ENCODE measurements around the gene TAF13. TPM values are rescaled to one million over a fixed set of nuclear protein-coding genes. Genes with fewer than 3 reads are reported as not detected.

TAF13 gene
- total and polyA plus RNA-seq, 9 of the 15 experiments (the other 6 are each of a cell fraction or from before 2014, with no cell fraction given), result 14.9 to 77.2 (median 38.7) TPM

GRCh38 chr1:109091078-109091838, 15.5 kb upstream of the TAF13 start (continued):
- TF ChIP-seq CREB3L1 (IDR thresholded peaks at IDR 0.05; ENCODE audit: borderline replicate concordance, low read depth), result no peak
- TF ChIP-seq SREBF2 (CRISPR knock-in tag; IDR thresholded peaks at IDR 0.05), result peak; percentile 63; the same call in 1 of the 2 replicates
- no peak for TF ChIP-seq CBFA2T3 (IDR thresholded peaks at IDR 0.05)
- TF ChIP-seq YY1 (IDR thresholded peaks at IDR 0.05; ENCODE audit: borderline replicate concordance in 1 of 3, control insufficient read depth in 1 of 3, extremely low read depth in 1 of 3, insufficient read depth in 3 of 3, insufficient read length in 1 of 3, insufficient replicate concordance in 2 of 3, low read depth in 1 of 3, low read length in 2 of 3), result no peak
- 0 out of 4 replicates have a peak, but pooled peaks of 1 of the 2 experiments have one; percentile 1 for TF ChIP-seq RAD21 (CRISPR knock-in tag; conservative IDR thresholded peaks at IDR 0.05 in 1 of 2, IDR thresholded peaks at IDR 0.05 in 1 of 2)
- 0 out of 2 replicates have a peak, but pooled peaks have one; percentile 12 for TF ChIP-seq ZNF766 (CRISPR knock-in tag; conservative IDR thresholded peaks at IDR 0.05)
- TF ChIP-seq TSC22D4 (tag; IDR thresholded peaks at IDR 0.05), result no peak
- TF ChIP-seq ZNF324 (CRISPR knock-in tag; IDR thresholded peaks at IDR 0.05), result no peak
- TF ChIP-seq DNMT1 (IDR thresholded peaks at IDR 0.05), result no peak
- no peak for TF ChIP-seq CREM (IDR thresholded peaks at IDR 0.05; ENCODE audit: low read depth)
- TF ChIP-seq ARNT (IDR thresholded peaks at IDR 0.05), result no peak
- peak; percentile 56 for TF ChIP-seq SAP30 (IDR thresholded peaks at IDR 0.05; ENCODE audit: borderline replicate concordance, insufficient read depth, low read depth, low read length, poor library complexity, severe bottlenecking)
- no peak for TF ChIP-seq HIVEP1 (CRISPR knock-in tag; IDR thresholded peaks at IDR 0.05)
- TF ChIP-seq MAFF (IDR thresholded peaks at IDR 0.05; ENCODE audit: low read length), result peak; percentile 26; the same call in 1 of the 2 replicates
- peak; percentile 75; the same call in 1 of the 2 replicates for TF ChIP-seq CGGBP1 (CRISPR knock-in tag; IDR thresholded peaks at IDR 0.05)
- 0 out of 2 replicates have a peak, but pooled peaks have one; percentile 6 for TF ChIP-seq SREBF1 (IDR thresholded peaks at IDR 0.05; ENCODE audit: borderline replicate concordance, low read depth, low read length)
- TF ChIP-seq KAT2B (IDR thresholded peaks at IDR 0.05; ENCODE audit: low read depth, low read length), result no peak
- peak; percentile 54 for TF ChIP-seq MAFG (tag; conservative IDR thresholded peaks at IDR 0.05)
- TF ChIP-seq NR2F6 (CRISPR knock-in tag; IDR thresholded peaks at IDR 0.05), result no peak
- TF ChIP-seq SIN3A (IDR thresholded peaks at IDR 0.05; ENCODE audit: borderline replicate concordance in 2 of 2, control insufficient read depth in 1 of 2, low read depth in 2 of 2, low read length in 2 of 2), result peak; percentile 63 to 93
- TF ChIP-seq, protein P1, sequence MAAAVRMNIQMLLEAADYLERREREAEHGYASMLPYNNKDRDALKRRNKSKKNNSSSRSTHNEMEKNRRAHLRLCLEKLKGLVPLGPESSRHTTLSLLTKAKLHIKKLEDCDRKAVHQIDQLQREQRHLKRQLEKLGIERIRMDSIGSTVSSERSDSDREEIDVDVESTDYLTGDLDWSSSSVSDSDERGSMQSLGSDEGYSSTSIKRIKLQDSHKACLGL (CRISPR knock-in tag; IDR thresholded peaks at IDR 0.05; ENCODE audit: borderline replicate concordance, poor library complexity, severe bottlenecking), result peak; percentile 56
- no peak for TF ChIP-seq ZNF79 (CRISPR knock-in tag; IDR thresholded peaks at IDR 0.05; ENCODE audit: low read depth)
- TF ChIP-seq, protein P2, sequence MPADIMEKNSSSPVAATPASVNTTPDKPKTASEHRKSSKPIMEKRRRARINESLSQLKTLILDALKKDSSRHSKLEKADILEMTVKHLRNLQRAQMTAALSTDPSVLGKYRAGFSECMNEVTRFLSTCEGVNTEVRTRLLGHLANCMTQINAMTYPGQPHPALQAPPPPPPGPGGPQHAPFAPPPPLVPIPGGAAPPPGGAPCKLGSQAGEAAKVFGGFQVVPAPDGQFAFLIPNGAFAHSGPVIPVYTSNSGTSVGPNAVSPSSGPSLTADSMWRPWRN (IDR thresholded peaks at IDR 0.05; ENCODE audit: low read depth), result 0 out of 2 replicates have a peak, but pooled peaks have one; percentile 12
- TF ChIP-seq MXI1 (IDR thresholded peaks at IDR 0.05; ENCODE audit: low read depth, low read length), result peak; percentile 86
